ENCODE results near the gene FHIP1A. TPM values are rescaled to one million over a fixed set of nuclear protein-coding genes. Genes with fewer than 3 reads are reported as not detected.

FHIP1A gene
- total and polyA plus RNA-seq, 2 of the 8 experiments (the other 6 are each of a cell fraction or from before 2014, with no cell fraction given), result 17.9 to 75.2 TPM

DNA sequence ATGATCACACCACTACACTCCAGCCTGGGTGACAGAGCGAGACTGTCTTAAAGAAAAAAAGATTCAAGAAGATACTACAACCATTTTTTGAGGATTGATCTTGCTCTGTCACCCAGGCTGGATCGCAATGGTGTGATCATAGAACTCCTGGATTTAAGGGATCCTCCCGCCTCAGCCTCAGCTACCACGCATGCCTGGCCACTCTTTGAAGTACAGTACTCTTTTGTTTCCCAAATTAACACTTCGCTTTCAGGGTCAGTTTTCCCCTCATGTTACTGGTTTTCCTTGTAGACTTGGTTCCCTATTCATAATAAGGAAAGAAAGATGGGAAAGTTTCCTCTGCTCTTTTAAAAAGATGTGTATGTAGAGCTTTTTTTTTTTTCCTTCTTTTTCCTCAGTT is 34.3 kb downstream of the FHIP1A start (continued):
- TF ChIP-seq, protein P1, sequence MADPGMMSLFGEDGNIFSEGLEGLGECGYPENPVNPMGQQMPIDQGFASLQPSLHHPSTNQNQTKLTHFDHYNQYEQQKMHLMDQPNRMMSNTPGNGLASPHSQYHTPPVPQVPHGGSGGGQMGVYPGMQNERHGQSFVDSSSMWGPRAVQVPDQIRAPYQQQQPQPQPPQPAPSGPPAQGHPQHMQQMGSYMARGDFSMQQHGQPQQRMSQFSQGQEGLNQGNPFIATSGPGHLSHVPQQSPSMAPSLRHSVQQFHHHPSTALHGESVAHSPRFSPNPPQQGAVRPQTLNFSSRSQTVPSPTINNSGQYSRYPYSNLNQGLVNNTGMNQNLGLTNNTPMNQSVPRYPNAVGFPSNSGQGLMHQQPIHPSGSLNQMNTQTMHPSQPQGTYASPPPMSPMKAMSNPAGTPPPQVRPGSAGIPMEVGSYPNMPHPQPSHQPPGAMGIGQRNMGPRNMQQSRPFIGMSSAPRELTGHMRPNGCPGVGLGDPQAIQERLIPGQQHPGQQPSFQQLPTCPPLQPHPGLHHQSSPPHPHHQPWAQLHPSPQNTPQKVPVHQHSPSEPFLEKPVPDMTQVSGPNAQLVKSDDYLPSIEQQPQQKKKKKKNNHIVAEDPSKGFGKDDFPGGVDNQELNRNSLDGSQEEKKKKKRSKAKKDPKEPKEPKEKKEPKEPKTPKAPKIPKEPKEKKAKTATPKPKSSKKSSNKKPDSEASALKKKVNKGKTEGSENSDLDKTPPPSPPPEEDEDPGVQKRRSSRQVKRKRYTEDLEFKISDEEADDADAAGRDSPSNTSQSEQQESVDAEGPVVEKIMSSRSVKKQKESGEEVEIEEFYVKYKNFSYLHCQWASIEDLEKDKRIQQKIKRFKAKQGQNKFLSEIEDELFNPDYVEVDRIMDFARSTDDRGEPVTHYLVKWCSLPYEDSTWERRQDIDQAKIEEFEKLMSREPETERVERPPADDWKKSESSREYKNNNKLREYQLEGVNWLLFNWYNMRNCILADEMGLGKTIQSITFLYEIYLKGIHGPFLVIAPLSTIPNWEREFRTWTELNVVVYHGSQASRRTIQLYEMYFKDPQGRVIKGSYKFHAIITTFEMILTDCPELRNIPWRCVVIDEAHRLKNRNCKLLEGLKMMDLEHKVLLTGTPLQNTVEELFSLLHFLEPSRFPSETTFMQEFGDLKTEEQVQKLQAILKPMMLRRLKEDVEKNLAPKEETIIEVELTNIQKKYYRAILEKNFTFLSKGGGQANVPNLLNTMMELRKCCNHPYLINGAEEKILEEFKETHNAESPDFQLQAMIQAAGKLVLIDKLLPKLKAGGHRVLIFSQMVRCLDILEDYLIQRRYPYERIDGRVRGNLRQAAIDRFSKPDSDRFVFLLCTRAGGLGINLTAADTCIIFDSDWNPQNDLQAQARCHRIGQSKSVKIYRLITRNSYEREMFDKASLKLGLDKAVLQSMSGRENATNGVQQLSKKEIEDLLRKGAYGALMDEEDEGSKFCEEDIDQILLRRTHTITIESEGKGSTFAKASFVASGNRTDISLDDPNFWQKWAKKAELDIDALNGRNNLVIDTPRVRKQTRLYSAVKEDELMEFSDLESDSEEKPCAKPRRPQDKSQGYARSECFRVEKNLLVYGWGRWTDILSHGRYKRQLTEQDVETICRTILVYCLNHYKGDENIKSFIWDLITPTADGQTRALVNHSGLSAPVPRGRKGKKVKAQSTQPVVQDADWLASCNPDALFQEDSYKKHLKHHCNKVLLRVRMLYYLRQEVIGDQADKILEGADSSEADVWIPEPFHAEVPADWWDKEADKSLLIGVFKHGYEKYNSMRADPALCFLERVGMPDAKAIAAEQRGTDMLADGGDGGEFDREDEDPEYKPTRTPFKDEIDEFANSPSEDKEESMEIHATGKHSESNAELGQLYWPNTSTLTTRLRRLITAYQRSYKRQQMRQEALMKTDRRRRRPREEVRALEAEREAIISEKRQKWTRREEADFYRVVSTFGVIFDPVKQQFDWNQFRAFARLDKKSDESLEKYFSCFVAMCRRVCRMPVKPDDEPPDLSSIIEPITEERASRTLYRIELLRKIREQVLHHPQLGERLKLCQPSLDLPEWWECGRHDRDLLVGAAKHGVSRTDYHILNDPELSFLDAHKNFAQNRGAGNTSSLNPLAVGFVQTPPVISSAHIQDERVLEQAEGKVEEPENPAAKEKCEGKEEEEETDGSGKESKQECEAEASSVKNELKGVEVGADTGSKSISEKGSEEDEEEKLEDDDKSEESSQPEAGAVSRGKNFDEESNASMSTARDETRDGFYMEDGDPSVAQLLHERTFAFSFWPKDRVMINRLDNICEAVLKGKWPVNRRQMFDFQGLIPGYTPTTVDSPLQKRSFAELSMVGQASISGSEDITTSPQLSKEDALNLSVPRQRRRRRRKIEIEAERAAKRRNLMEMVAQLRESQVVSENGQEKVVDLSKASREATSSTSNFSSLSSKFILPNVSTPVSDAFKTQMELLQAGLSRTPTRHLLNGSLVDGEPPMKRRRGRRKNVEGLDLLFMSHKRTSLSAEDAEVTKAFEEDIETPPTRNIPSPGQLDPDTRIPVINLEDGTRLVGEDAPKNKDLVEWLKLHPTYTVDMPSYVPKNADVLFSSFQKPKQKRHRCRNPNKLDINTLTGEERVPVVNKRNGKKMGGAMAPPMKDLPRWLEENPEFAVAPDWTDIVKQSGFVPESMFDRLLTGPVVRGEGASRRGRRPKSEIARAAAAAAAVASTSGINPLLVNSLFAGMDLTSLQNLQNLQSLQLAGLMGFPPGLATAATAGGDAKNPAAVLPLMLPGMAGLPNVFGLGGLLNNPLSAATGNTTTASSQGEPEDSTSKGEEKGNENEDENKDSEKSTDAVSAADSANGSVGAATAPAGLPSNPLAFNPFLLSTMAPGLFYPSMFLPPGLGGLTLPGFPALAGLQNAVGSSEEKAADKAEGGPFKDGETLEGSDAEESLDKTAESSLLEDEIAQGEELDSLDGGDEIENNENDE (IDR thresholded peaks at IDR 0.05; ENCODE audit: insufficient replicate concordance, low read length), result no peak
- TF ChIP-seq SP1 (IDR thresholded peaks at IDR 0.05; ENCODE audit: low read depth, low read length) (no peak), CBX8 (IDR thresholded peaks at IDR 0.05; ENCODE audit: borderline replicate concordance, low read depth, low read length) (no peak)

Data from H1 (cell line).